GM20000 (cell line): ENCODE results near the gene KXD1.
"Not testable (repeated sequence)": the region's sequence is repeated elsewhere in the genome, so short reads cannot be mapped to it uniquely, and the experiment has no call there.

Source experiments
- DNase-seq: peaks from one replicate; pipeline ENCODE4 v3.0.0; 2012; ENCODE audit warnings: low spot score
- CTCF ChIP-seq: IDR thresholded peaks from 2 replicates; pipeline ENCODE4 v1.5.1; 2012; ENCODE audit warnings: mild to moderate bottlenecking, control low read depth; ENCODE audit errors: extremely low read depth, missing control alignments

Gene KXD1

GRCh38 chr19:18517606-18518005 lies 40.1 kb upstream of the KXD1 start:
- no peak for TF ChIP-seq CTCF
- no peak for DNase-seq

GRCh38 chr19:18518639-18519038 lies 39.0 kb upstream of the KXD1 start:
- no peak for TF ChIP-seq CTCF
- DNase-seq, result no peak

- TF ChIP-seq CTCF, result peak; percentile 74
- peak; percentile 74 for DNase-seq
Measured at GRCh38 chr19:18519962-18520847, 37.5 kb upstream of the KXD1 start.

GRCh38 chr19:18520848-18521691 lies 36.6 kb upstream of the KXD1 start:
- peak; percentile 46 for DNase-seq
- TF ChIP-seq CTCF, result no peak

- DNase-seq, result no peak
- no peak for TF ChIP-seq CTCF
Measured at GRCh38 chr19:18521692-18522123, 36.0 kb upstream of the KXD1 start, which contains the start of gene ELL. Gene ELL, minus strand, starts transcription at chr19:18522070. Its CDS starts 15 bp downstream, at chr19:18522055.

GRCh38 chr19:18522124-18522861 lies 35.4 kb upstream of the KXD1 start:
- TF ChIP-seq CTCF, result no peak
- DNase-seq, result peak; percentile 97

GRCh38 chr19:18522862-18523440 lies 34.7 kb upstream of the KXD1 start:
- DNase-seq, result not testable (repeated sequence)
